Measurements from ENCODE around the gene ATG5. TPM values are rescaled to one million over a fixed set of nuclear protein-coding genes. Genes with fewer than 3 reads are reported as not detected.

The ATG5 gene
- total and polyA plus RNA-seq, 2 experiments from 2014 or later, result 31.6 to 48.2 TPM

DNA sequence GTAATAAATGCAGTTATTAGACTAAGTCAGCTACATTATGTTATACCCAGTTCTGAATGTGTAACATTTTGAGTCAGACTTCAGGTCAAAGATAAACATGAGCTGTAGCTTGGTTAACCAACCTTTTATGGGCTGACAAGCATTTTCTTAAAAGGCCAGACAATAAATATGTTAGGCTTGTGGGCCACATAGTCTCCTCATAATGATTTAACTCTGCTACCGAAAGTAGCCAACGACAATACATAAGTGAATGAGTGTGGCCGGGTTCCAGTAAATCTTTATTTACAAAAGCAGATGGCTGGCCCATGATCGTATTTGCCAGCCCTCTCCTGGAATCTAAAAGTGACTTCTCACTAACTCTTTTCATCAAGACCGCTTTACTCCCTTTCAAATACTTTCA is 49.9 kb downstream of the ATG5 start:
- H4K20me1 ChIP-seq (replicated peaks; ENCODE audit: insufficient read depth), result peaks cover 4% of the 10 kb centered on the region; the same call in 1 of the 2 replicates
- no peaks in the 10 kb centered on the region for H3K36me3 ChIP-seq (ENCODE audit: insufficient read depth)
- DNase-seq (ENCODE audit: low spot score) (peak; percentile 5), ATAC-seq (no peak)
- H3K4me2 ChIP-seq, result no peak overlapping the region
- Mint-ChIP-seq H3K27ac (no peak overlapping the region), H3K4me3 (no peak overlapping the region), H3K9me3 (no peaks in the 10 kb centered on the region), H3K4me1 (peaks cover 6% of the 10 kb centered on the region; the same call in 2 of the 3 replicates), H3K36me3 (ENCODE audit: low read depth) (peaks cover 9% of the 10 kb centered on the region; the same call in 2 of the 3 replicates), H3K27me3 (ENCODE audit: insufficient read depth, low read depth, poor library complexity) (no peaks in the 10 kb centered on the region)
- no peak overlapping the region for H2AFZ ChIP-seq
- H3K27ac ChIP-seq (ENCODE audit: low read depth), result no peak overlapping the region
- H3K4me1 ChIP-seq (ENCODE audit: insufficient read depth), result peaks cover 14% of the 10 kb centered on the region; the same call in 1 of the 2 replicates
- no peaks in the 10 kb centered on the region for H3K27me3 ChIP-seq (ENCODE audit: insufficient read depth)
- H3K4me3 ChIP-seq, result no peak overlapping the region
- H3K9me2 ChIP-seq (ENCODE audit: insufficient read depth), result no peaks in the 10 kb centered on the region
- H3K79me2 ChIP-seq (replicated peaks; ENCODE audit: insufficient read depth), result peaks cover 41% of the 10 kb centered on the region
- no peaks in the 10 kb centered on the region for H3F3A ChIP-seq (replicated peaks; ENCODE audit: low read depth)
- no peak for TF ChIP-seq REST (IDR thresholded peaks at IDR 0.05; ENCODE audit: unreplicated experiment)
- TF ChIP-seq ZNF114 (CRISPR knock-in tag; IDR thresholded peaks at IDR 0.05), result no peak
- TF ChIP-seq, protein P1, sequence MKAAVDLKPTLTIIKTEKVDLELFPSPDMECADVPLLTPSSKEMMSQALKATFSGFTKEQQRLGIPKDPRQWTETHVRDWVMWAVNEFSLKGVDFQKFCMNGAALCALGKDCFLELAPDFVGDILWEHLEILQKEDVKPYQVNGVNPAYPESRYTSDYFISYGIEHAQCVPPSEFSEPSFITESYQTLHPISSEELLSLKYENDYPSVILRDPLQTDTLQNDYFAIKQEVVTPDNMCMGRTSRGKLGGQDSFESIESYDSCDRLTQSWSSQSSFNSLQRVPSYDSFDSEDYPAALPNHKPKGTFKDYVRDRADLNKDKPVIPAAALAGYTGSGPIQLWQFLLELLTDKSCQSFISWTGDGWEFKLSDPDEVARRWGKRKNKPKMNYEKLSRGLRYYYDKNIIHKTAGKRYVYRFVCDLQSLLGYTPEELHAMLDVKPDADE (IDR thresholded peaks at IDR 0.05), result no peak
- no peak for TF ChIP-seq EZH2phosphoT487 (IDR thresholded peaks at IDR 0.05; ENCODE audit: unreplicated experiment)
- TF ChIP-seq JUNB (IDR thresholded peaks at IDR 0.05; ENCODE audit: unreplicated experiment), result no peak
- no peak for TF ChIP-seq STAT1 (IDR thresholded peaks at IDR 0.05; ENCODE audit: unreplicated experiment)
- TF ChIP-seq ZNF331 (CRISPR knock-in tag; IDR thresholded peaks at IDR 0.05; ENCODE audit: low read depth), result no peak
- TF ChIP-seq CTCF (conservative IDR thresholded peaks at IDR 0.05; ENCODE audit: low read depth in 2 of 2), result no peak
- TF ChIP-seq CREB1 (CRISPR knock-in tag; IDR thresholded peaks at IDR 0.05; ENCODE audit: low read depth), result no peak
- TF ChIP-seq ZNF462 (CRISPR knock-in tag; IDR thresholded peaks at IDR 0.05), result no peak
- TF ChIP-seq POLR2AphosphoS5 (IDR thresholded peaks at IDR 0.05; ENCODE audit: low read depth), result no peak
- TF ChIP-seq NANOG (IDR thresholded peaks at IDR 0.05; ENCODE audit: borderline replicate concordance), result no peak
- TF ChIP-seq EZH2 (IDR thresholded peaks at IDR 0.05; ENCODE audit: low read depth, unreplicated experiment), result no peak
